GM12878 (cell line): ENCODE data around the gene BICC1.

ENCODE experiments used
- CTCF ChIP-seq, 3 experiments: IDR thresholded peaks in 2 of 3; conservative IDR thresholded peaks in 1 of 3; 2 replicates each; pipeline ENCODE4 v1.5.1; 2011; ENCODE audit warnings: low read depth in 3 of 3, low read length in 3 of 3, mild to moderate bottlenecking in 3 of 3, control low read depth in 2 of 3, moderate library complexity in 2 of 3, inconsistent platforms in 1 of 3, mixed read lengths in 1 of 3; ENCODE audit not compliant: control insufficient read depth in 2 of 3, insufficient read depth in 1 of 3; ENCODE audit errors: extremely low read depth in 1 of 3
- EZH2 ChIP-seq: IDR thresholded peaks from 2 replicates; pipeline ENCODE4 v1.6.1; 2012; ENCODE audit warnings: low read depth, mild to moderate bottlenecking, control low read depth, inconsistent platforms, low read length, borderline replicate concordance; ENCODE audit not compliant: control insufficient read depth
- FOXK2 ChIP-seq: fragments of 450-650 bp; IDR thresholded peaks from 2 replicates; pipeline ENCODE4 v1.6.1; 2017; ENCODE audit warnings: mild to moderate bottlenecking, moderate library complexity
- IKZF2 ChIP-seq, 2 experiments: fragments of 450-650 bp; IDR thresholded peaks; 2 replicates each; pipeline ENCODE4 v1.6.1; 2017; ENCODE audit warnings: mild to moderate bottlenecking in 2 of 2, moderate library complexity in 2 of 2
- KLF5 ChIP-seq: fragments of 450-650 bp; IDR thresholded peaks from 2 replicates; pipeline ENCODE4 v1.6.1; 2014; ENCODE audit warnings: mild to moderate bottlenecking; ENCODE audit not compliant: partially characterized antibody
- POLR2A ChIP-seq: IDR thresholded peaks from 2 replicates; pipeline ENCODE4 v1.6.1; 2011; ENCODE audit warnings: low read depth, mild to moderate bottlenecking, low read length
- RAD21 ChIP-seq: IDR thresholded peaks from 2 replicates; pipeline ENCODE4 v1.6.1; 2011; ENCODE audit warnings: mild to moderate bottlenecking, low read depth, low read length, moderate library complexity; ENCODE audit not compliant: insufficient read depth
- RAD51 ChIP-seq: fragments of 450-650 bp; IDR thresholded peaks from 2 replicates; pipeline ENCODE4 v1.6.1; 2016; ENCODE audit warnings: moderate library complexity, mild to moderate bottlenecking, inconsistent platforms
- RCOR1 ChIP-seq: conservative IDR thresholded peaks from 2 replicates; pipeline ENCODE4 v1.6.1; 2012; ENCODE audit warnings: low read depth, low read length, improper control_type of control experiment
- SIN3A ChIP-seq: IDR thresholded peaks from 2 replicates; pipeline ENCODE4 v1.6.1; 2012; ENCODE audit warnings: low read depth, low read length, improper control_type of control experiment
- TAF1 ChIP-seq: IDR thresholded peaks from 2 replicates; pipeline ENCODE4 v1.6.1; 2011; ENCODE audit warnings: mild to moderate bottlenecking, low read depth, low read length, borderline replicate concordance

GRCh38 chr10:58475322-58476277 lies 37.1 kb upstream of the BICC1 start:
- TF ChIP-seq EZH2 (no peak), SIN3A (no peak), CTCF (IDR thresholded peaks at IDR 0.05 in 2 of 3, conservative IDR thresholded peaks at IDR 0.05 in 1 of 3; ENCODE audit: control insufficient read depth in 2 of 3, extremely low read depth in 1 of 3, insufficient read depth in 1 of 3, low read depth in 3 of 3, low read length in 3 of 3) (no peak), TAF1 (no peak), KLF5 (no peak), POLR2A (no peak), RAD21 (no peak), RCOR1 (no peak), FOXK2 (no peak), RAD51 (no peak), IKZF2 (IDR thresholded peaks at IDR 0.05) (no peak)
